Mesenteric fat pad (tissue), 1 donor: ENCODE measurements around the gene VDR. TPM values are rescaled to one million over a fixed set of nuclear protein-coding genes. Genes with fewer than 3 reads are reported as not detected.

Experiments used
- DNase-seq: peaks from one replicate; pipeline ENCODE4 v3.0.0-alpha.2; 2020; ENCODE audit warnings: low spot score
- total RNA-seq: library from RNA; stranded (reverse); fragmentation: NEBNext Ultra II Directional; extraction: Animal tissue kit (Norgen Biotek cat#: 25700); gene quantifications from one replicate; pipeline ENCODE4 v1.2.1, GENCODE V29; 2021
- donor health status: DM: yes; HTN: yes; CAD: no.

VDR gene
- total RNA-seq, 1 donor from 2014 or later: 9.8 TPM

DNA sequence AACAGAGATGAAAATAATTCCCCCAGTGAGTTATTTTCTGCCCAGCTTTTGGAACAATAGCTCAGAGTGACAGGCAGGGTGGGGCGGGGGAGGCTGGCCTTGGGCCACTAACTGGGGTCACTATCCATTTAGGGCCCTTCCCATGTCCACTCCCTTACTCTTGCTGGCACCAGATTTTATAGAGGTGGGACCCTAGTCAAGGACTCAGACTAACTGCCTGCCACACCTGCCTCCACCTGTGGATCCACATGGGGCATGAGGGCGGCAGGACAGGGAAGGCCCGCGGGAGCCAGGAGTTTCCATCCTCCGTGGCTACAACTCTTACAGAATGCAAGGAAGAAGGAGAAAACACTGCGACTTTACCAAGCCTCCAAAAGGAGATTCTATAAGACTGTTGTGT lies 10.1 kb downstream of the VDR start:
- DNase-seq: no peak

DNA sequence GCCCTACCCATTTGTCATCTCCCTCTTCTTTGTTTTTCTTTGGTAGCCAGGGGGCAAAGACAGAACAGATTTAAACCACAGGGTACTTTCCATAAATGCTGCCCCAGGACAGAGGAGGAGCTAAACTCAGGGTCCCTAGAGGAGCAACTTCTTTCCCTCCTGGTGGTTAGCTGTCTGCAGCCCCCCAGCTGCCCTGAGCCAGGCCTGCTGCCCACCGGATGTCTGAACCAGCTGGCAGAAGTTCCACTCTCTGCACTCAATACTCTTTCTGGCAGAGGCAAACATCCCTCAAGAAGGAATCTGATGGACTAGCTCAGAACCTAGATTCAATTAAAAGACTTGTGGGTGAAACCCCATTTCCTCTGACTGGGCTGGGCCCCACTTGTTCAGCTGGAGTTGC lies 10.7 kb downstream of the VDR start:
- DNase-seq: no peak

DNA sequence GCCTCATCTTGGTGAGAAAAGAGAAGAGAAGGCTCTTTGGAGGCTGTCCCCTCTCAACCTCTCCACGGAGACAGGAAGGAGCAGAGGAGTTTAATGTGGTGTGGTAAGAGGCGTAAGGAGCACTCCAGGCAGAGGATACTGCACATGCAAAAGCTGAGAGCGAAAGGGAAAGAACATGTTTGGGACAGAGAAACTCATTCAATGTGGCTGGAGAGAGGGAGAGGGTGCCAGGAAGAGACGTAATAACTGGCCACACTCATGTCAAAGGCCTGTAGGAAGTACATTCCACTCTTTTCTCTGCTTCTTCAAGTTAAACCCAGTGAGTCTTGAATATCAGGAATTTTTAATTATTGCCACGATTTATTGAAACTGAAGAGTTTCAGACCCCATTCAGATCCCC lies 12.0 kb downstream of the VDR start:
- no peak for DNase-seq

DNA sequence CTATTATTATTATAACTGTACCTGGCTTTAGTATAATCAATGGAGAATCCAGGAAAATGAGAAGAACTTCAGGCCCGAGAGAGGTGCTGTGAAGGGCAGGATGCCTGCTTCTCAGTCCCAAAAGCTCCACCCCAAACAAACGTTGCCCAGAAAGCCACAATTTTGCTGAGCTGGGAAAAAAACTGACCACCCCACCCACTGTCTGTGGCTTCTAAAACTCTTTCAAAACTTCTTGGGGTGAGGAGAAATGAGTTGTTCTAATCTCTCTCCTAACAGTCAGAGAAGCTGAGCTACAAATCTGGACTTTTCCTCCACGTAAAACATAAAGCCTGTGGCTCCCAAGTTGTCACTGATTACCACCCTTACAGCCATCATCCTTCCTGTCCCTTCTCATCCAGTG lies 13.4 kb downstream of the VDR start:
- DNase-seq: no peak

DNA sequence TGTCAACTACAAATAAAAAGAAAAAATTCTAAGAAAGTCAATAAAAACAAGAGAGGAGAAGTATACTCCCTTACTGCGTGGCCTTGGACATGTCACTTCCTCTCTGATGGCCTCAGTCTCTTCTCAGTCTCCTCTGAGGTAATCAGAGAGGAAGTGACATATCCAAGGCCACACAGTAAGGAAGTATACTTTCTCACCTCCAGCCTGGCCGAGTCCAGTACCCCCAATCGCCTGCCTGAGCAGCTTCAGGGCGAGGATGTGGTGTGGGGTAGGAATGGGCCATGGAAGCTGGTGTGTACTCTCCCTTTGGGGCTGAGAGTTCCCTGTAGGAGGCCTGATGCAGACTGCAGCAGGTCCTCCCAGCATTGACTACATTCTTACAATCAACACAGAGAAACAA lies 15.8 kb downstream of the VDR start:
- DNase-seq: no peak

DNA sequence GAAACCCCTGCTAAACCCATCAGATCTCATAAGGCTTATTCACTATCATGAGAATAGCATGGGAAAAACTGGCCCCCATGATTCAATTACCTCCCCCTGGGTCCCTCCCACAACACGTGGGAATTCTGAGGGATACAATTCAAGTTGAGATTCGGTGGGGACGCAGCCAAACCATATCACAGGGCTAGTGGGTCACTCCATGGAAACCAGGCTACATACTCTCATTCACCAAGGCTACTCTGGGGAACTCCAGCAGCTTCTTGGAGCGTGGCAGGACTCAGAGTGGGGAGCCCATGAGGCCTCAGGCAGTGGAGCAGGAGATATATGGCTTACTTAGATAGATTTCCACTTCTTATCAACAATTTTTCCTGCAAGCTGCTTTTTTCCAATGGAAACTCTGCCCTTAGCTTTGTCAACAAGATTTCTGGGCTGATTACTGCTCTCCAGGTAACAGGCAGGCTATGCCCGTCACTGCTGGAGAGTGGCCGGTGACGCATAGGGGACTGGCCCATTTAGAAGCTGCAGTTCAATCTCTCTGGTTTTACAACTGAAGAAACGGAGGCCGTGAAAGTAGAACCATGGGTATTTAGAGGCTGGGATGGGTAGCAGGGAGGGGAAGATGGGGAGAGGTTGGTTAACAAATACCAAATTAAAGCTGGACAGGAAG lies 16.5 kb downstream of the VDR start:
- no peak for DNase-seq

DNA sequence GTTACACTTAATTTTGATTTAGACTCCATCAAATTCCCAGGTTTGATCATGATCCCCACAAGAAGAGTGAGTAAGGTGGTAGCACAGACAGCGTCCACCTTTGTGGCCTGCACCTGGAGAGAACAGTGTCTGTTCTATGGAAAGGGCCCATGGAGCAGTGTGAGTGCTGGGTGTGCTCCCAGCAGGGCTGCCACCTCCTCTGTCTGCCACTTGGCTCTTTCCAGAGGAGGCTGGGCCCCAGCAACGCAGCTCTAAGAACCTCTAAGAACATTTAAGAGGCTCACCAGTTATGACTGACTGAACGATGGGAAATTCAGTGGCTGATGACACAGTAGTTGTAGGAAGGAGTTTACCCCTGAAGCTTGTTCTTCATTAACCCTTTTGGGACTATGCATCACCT lies 17.3 kb downstream of the VDR start:
- DNase-seq: no peak

DNA sequence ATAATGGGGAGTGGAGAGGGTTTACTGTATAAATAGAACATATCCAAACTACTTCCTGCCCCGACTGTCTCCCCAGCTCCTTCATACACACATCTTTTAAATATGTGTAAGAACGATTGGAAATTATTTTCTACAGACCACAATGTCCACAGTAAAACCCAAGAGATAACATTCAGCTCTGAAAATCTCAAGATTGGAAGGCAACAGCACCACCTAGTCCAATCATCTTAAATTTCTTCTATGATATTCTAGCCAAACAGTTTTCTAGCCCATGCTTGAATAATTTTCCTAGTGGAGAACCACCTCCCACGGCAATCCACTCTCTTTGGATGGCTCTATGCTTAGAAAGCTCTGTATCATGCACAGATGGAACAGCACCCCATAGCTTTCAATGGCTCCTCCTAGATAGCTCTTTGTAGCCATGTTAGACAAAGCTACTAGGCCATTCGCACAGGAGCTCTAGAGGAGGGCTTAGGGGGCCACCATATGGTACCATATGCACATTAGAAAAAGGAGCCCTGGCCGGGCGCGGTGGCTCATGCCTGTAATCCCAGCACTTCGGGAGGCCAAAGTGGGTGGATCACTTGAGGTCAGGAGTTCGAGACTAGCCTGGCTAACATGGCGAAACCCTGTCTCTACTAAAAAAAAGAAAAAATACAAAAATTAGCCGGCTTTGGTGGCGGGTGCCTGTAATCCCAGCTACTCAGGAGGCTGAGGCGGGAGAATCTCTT lies 18.1 kb downstream of the VDR start:
- peak; percentile 60 for DNase-seq

DNA sequence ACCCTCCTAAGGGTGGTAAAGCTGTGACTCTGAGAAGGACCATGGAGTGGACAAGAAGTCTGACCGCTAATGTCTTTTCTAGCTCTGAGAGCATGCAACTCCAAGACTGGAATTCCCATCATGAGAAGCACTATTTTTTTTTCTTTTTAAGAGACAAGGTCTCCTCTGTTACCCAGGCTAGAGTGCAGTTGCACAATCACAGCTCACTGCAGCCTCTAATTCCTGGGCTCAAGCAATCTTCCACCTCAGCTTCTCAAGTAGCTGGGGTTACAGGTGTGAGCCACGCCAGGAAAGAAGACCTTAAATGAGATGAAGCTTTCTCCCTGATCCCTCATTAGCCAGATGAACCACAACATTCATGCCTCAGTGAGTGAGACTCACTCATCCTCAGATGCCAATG lies 19.2 kb downstream of the VDR start:
- no peak for DNase-seq

DNA sequence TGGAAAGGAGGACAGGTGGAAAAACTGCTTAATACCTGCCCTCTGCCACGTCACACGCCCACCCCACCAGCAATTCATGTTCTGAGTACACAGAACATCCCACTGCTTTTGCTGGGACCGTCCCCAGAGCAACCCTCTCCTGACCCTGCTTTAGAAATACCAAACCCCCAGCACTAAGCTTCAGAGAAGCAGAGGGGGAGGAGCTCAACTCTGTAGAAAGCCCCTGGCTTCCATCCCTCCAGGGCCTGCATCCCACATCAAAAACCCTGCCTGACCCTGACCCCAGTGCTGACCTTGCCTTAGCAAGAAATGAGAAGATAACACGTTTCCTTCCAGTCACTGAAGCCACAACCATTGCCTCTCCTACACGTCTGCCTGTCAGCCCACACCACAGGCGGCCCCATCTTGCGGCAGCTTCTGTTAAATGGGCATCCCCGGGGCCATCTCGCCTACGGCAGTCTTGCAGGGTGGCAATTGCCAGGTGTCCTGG lies 19.7 kb downstream of the VDR start:
- DNase-seq: peak; percentile 72

DNA sequence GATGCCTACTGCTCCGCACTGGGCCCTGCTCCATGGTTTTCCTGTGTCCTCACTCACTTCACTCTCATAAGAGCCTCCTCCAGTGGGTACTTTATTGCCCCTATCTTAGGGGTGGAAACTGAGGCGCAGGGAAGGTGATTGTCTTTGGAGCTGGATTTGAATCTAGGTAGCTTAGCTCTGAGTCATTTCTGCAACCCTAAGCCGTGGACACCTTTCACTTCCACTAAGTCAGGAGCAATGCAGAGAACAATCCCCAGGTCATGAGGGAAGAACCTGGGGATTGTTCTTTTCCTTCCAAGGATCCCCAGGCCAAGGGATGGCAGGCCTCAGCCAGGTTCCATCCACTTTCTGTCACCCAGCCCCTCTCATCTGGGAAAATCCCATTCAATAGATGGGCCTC lies 20.3 kb downstream of the VDR start:
- DNase-seq: peak; percentile 16

DNA sequence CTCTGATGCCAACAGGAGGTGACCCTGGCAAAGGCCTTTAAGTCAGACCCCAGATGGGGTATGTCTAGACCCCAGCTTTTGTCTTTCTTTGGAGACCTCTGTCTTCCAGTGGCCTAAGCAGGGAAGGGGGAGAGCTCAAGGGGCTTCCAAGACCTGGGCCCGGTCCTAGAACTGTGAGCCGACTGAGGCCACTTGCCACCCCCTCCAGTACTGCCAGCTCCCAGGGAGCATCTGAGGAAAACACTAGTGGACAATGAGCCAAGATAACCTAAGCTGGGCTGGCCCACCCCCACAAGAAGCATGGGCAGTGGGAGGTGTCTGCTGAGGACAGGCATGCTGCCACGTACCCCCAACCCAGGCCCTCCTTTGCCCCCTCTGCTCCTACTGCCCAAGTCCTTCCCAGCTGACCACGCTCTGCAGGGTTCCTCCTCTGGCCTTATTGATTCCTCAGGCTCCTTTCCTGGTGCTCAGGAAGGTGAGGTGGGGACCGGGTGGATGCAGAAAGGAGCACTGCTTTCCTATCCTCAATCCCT lies 21.1 kb downstream of the VDR start:
- DNase-seq: peak; percentile 79

DNA sequence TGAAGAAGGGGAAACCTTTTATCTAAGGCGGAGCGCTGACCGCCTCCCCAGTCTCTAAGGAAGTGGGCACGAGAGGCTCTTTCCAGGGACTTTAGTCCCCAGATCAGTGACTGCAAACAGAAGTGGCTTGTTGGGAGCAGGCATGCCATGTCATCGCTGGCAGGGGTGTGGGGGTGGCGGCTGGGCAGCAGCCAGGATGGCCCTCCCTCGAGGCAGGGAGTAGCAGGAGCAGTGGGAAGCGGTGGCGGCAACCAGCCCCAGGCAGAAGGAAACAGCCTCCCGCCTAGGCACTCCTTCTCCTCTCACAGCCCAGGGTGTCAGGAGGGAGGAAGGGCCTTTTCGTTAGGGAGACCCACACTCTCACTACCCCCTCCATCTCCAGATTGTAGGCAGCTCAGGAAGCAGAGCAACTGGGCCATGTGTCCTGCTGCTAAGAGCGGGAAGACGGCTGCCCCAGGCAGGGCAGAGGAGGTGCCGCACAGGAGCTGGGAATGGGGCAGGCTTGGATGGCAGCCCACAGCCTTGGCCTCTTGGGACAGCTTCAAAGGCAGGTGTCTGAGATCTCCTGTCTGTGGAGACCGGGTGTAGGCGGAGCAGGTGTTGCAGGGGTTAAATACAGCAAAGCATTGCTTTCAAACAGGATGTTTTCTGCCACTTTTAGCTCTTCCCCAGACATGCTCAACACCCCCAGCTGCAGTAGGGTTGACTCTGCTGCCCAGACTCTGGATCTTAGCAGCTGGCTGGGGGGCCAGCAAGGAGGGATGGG lies 21.8 kb downstream of the VDR start:
- peak; percentile 90 for DNase-seq

DNA sequence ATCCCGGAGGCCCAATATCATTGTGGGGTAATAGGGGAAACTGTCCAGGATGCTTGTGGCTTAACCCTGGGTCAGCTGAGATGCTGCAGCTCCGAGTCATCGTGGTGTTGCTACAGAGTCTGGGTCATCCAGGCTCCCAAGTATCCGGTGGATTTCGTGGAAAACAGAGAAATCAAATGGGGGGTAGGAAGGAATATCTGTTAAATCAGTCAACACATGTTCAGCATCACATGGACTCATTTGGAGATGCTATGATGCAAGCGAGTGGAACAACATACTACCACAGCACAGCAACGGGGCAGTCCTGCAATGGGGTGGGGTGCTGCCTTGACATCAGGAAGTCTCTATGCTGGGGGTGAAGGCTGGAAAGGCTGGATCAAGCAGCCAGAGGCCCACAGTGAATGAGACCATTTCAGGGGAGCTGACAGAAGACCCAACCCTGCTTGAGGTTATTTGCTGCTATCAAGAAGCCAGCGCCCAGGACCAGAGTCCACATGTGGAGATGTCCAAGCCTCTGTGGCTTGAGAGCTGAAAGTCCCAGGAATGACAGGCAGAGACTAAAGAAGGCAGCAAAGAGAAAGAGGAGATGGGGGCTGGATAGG lies 22.9 kb downstream of the VDR start:
- peak; percentile 79 for DNase-seq

DNA sequence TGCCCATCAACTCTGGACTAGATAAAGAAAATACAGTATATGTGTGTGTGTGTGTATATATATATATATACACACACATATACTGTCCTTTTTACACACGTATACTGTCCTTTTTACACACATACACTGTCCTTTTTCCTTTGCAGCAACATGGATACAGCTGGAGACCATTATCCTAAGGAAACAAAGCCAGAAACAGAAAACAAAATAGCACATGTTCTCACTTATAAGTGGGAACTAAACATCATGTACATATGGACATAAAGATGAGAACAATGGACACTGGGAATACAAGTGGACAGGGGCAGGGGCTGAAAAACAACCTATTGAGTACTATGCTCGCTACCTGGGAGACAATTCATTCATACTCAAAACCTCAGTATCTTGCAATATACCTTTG lies 23.7 kb downstream of the VDR start:
- no peak for DNase-seq

DNA sequence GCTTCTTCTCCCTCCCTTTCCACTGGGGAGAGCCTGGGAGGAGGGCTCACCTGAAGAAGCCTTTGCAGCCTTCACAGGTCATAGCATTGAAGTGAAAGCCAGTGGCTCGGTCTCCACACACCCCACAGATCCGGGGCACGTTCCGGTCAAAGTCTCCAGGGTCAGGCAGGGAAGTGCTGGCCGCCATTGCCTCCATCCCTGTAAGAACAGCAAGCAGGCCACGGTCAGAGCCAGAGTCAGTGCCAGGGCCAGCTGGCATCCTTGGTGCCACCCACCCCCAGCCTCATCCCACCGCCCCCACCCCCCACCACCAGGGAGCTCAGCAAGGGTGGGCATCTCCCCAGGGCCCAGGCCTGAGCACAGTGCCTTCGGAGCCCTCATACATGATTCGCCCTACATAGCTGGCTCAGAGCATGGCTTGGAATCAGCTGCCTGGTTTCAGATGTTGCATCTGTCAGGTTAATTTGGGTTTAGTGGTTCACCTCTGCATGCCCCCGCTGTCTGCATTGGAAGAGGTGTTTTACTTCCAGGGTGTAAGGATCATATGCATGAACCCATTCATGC lies 25.8 kb downstream of the VDR start:
- DNase-seq: peak; percentile 74

DNA sequence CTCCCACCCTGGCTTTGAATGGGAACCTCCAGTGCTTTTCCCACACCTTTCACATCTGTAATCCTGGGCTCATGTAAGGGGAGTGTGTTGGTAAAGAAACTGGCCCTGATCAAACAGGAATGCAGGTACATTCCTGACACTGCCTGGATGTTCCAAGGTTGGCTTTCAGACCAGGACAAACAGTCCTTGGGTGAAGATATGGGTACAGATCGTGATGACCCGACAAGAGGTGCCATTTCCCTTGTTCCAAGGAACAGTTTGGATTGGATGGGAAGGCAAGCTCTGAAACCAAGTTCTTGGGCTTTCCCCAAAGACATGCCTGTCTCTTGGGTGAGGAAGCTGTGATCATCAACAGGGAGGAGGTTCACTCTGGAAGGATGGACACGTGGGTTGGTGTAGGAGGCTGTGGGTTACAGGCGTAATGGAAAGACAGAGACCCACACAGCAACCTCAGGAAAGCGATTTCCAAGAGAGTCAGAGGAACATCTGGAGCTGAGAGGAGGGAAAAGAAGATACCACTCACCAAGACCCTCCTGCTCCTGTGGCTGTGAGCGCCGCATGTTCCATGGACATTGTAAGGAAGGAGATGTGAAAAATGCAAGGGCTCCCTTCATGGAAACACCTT lies 26.4 kb downstream of the VDR start:
- peak; percentile 60 for DNase-seq

DNA sequence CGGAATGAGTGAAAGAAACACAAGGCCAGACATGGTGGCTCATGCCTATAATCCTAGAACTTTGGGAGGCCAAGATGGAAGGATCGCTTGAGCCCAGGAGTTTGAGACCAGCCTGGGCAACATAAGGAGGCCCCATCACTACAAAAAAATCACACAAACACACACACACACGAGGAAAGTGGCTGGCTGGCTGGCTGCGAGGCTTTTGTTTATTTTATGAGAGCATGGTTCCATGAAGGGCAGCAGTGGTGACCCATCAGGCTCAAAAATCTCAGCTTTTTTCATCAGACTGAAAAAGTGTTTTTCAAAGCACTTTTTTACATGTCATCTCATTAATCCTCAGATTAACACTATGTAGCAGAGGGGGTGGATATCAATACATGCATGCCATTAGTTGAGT lies 27.7 kb downstream of the VDR start:
- peak; percentile 26 for DNase-seq

DNA sequence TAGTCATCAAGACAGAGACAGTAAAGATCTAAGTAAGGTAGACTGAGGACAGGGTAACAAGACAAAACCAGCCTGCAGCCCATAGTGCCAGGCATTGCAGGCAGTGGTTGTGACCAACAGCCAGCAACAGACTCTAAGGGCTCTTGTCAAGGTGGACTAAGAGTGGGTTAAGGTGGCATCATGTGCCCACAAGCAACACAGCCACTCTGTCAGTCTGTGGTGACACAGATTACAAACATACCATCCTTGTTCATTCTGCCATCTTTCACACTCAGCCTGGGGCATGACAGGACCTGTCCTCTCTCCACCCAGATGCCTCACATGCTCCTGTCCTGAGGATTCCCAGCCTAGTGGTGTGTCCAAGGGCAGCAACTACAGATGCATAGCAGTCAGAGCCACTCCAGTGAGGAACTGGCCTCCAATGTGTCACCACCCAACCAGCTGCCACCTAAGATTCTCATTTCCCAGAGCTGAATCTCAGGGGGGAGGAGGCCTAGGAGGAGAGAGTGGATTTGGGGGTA lies 28.3 kb downstream of the VDR start:
- peak; percentile 57 for DNase-seq

DNA sequence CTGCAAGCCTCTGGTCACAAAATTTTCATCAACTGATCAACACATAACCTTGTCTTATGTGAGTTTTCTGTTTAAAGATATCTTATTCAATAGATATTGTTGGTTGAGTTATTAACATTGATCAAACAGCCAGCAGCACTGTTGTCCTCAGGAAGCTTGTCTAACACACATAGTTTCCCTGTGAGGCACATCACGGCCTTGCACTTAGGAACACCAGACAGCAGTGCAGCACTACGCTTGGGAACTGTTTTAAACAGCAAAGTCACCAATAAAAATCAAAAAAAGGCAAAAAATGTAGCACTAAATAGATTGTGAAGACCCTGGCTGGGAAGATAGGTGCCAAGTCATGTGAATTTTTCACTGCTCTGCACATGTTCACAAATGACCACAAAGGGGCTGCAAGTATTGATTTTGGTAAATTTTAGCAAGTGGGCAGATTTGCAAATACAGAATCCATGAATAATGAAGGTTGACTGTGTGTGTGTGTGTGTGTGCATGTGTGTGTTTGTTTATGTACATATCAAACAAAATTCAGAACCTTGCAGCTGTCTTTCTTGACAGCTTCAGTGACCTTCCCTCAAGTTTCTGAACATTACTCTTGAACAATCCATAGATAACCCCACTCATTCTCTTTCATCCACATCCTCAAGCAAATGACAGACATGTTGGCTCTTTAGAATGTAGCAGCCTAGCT lies 28.9 kb downstream of the VDR start:
- DNase-seq: no peak
